ENCODE results near the gene PLEKHJ1.

PLEKHJ1 gene

DNA sequence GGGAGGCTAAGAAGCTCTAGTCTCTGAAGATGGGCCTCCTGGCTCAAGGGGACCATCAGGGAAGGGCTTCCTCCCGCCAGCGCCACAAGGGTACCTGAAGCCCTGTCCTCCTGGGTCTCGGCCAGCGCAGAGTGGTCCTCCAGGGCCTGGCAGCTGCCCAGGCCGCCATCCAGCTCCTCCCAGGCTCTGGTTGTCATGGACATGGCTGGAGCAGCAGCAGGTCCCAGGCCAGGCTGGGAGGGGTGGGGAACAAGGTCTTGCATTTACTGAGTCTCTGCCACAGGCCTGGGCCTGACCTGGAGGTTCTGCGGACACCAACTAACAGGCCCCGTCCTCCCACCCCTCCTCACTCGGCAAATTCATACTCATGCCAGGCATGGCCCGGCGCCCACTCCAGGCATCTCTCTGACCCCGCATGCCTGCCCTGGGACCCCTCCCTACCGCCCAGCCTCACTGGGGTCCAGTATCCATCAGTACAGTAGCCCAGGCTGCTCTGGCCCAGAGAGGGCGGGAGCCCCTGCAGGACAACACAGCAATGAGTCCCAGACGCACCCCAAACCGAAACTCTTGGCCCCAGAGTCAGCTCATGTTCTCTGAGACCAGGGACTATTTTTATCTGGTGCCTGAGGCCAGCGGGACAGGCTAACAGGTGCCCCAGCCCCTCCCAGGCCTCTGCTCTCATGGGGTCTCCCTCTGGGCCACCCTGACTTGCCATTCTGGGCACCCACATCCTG, 19.1 kb upstream of the PLEKHJ1 start:
- H3K9me3 Mint-ChIP-seq (ENCODE audit: low read depth) = no peaks in the 10 kb centered on the region
- peaks cover 21% of the 10 kb centered on the region for H3K4me1 Mint-ChIP-seq (ENCODE audit: low read depth)
- no peaks in the 10 kb centered on the region for H3K36me3 Mint-ChIP-seq
- no peak overlapping the region for H3K27ac Mint-ChIP-seq
- H3K27me3 Mint-ChIP-seq = no peaks in the 10 kb centered on the region
- no peak overlapping the region for H3K4me3 Mint-ChIP-seq

DNA sequence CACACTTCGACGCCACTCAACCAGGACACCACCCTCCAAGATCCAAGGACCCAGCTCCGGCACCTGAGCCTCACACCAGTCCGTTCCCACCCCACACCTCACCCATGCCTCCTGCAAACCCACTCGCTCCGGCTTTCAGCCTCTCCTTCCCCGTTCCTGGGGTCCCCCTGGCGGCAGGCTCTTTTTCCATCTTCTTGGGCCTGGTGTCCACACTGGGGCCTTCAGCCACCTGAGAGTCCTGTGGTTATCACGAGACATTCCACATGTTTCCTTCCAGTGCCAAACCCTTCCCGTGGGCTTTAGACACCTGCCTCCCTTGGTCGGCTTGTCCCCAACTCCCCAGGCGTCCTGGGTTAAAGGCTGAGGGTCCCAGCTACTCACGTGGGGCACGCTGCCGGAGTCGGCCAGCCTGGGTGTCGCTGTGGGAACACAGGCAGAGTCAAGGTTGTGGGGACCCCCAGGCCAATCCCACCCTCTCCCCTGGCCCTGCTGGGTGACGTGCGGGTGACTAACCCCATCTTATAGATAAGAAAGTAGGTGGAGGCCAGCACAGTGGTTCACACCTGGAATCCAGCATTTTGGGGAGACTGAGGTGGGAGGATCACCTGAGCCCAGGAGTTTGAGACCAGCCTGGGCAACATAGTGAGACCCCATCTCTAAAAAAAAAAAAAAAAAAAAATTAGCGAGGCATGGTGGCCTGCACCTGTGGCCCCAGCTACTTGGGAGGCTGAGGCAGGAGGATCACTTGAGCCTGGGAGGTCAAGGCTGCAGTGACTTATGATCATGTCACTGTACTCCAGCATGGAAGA, 18.1 kb upstream of the PLEKHJ1 start:
- H3K27me3 Mint-ChIP-seq = no peaks in the 10 kb centered on the region
- H3K36me3 Mint-ChIP-seq = no peaks in the 10 kb centered on the region
- peak overlapping the region; percentile 42 for H3K4me3 Mint-ChIP-seq
- peaks cover 19% of the 10 kb centered on the region for H3K4me1 Mint-ChIP-seq (ENCODE audit: low read depth)
- H3K27ac Mint-ChIP-seq = no peak overlapping the region
- no peaks in the 10 kb centered on the region for H3K9me3 Mint-ChIP-seq (ENCODE audit: low read depth)

- Mint-ChIP-seq H3K36me3 (no peaks in the 10 kb centered on the region), H3K27me3 (no peaks in the 10 kb centered on the region), H3K4me3 (peak overlapping the region; percentile 70), H3K27ac (no peak overlapping the region), H3K9me3 (ENCODE audit: low read depth) (no peaks in the 10 kb centered on the region), H3K4me1 (ENCODE audit: low read depth) (peaks cover 14% of the 10 kb centered on the region)
Measured at GRCh38 chr19:2253106-2254063, 17.3 kb upstream of the PLEKHJ1 start.

- H3K36me3 Mint-ChIP-seq = no peaks in the 10 kb centered on the region
- H3K4me3 Mint-ChIP-seq = peak overlapping the region; percentile 70
- peaks cover 7% of the 10 kb centered on the region for H3K4me1 Mint-ChIP-seq (ENCODE audit: low read depth)
- no peaks in the 10 kb centered on the region for H3K9me3 Mint-ChIP-seq (ENCODE audit: low read depth)
- no peaks in the 10 kb centered on the region for H3K27me3 Mint-ChIP-seq
- no peak overlapping the region for H3K27ac Mint-ChIP-seq
Measured at GRCh38 chr19:2252797-2253105, 16.6 kb upstream of the PLEKHJ1 start.

- Mint-ChIP-seq H3K4me1 (ENCODE audit: low read depth) (peaks cover 7% of the 10 kb centered on the region), H3K4me3 (peak overlapping the region; percentile 70), H3K9me3 (ENCODE audit: low read depth) (no peaks in the 10 kb centered on the region), H3K27ac (no peak overlapping the region), H3K36me3 (no peaks in the 10 kb centered on the region), H3K27me3 (no peaks in the 10 kb centered on the region)
Measured at GRCh38 chr19:2252055-2252796, 16.1 kb upstream of the PLEKHJ1 start.

GRCh38 chr19:2251106-2252054, 15.3 kb upstream of the PLEKHJ1 start:
- Mint-ChIP-seq H3K4me1 (ENCODE audit: low read depth) (peaks cover 4% of the 10 kb centered on the region), H3K27ac (no peak overlapping the region), H3K9me3 (ENCODE audit: low read depth) (no peaks in the 10 kb centered on the region), H3K36me3 (no peaks in the 10 kb centered on the region), H3K27me3 (no peaks in the 10 kb centered on the region), H3K4me3 (peak overlapping the region; percentile 30)

DNA sequence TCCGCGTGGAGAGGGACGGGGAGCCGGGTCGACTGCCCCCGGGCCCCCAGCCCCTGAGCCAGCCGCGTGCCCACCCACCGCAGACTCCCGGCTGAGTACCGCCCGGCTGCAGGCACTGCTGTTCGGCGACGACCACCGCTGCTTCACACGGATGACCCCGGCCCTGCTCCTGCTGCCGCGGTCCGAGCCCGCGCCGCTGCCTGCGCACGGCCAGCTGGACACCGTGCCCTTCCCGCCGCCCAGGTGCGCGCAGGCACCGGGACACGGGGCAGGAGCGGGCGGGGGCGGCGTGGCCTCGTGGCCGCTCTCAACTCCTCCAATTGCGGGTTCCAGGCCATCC, 14.6 kb upstream of the PLEKHJ1 start:
- Mint-ChIP-seq H3K27ac (no peak overlapping the region), H3K4me3 (no peak overlapping the region), H3K9me3 (ENCODE audit: low read depth) (no peaks in the 10 kb centered on the region), H3K36me3 (no peaks in the 10 kb centered on the region), H3K4me1 (ENCODE audit: low read depth) (peaks cover 4% of the 10 kb centered on the region), H3K27me3 (no peaks in the 10 kb centered on the region)

DNA sequence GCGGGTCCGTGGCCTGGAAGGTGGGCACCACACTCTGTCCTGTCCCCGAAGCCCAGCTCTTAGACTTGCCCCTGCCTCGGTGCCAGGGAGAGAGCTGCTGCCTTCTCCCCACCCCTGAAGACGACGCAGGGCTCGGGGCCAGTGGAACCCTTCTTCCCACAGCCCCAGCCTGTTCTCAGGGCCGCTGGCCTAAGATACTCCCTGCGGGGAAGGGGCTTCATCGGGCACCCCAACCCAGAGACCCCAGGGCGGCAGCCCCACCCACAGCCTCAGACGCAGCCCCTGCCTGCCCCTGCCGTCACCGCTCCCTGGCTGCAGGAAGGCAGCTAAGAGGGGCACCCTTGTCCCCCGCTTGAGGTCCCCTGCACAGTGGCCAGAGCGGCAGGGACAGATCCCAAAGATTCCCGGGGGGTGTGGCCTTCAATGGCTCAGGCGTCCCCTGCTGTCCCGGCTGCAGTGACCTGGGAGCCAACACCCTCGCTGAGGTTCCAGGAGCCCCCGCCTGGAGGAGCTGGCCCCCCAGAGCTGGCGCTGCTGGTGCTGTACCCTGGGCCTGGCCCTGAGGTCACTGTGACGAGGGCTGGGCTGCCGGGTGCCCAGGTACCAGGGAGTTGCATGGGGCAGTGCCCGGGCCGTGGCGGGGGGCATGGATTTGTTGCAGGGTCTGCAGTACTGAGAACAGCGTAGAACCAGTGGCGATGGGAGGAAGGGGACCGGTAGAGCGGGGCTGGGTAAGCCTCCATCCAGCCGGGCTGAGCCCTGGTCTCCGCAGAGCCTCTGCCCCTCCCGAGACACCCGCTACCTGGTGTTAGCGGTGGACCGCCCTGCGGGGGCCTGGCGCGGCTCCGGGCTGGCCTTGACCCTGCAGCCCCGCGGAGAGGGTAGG, 14.0 kb upstream of the PLEKHJ1 start:
- Mint-ChIP-seq H3K27me3 (no peaks in the 10 kb centered on the region), H3K9me3 (ENCODE audit: low read depth) (no peaks in the 10 kb centered on the region), H3K4me3 (no peak overlapping the region), H3K27ac (no peak overlapping the region), H3K36me3 (no peaks in the 10 kb centered on the region), H3K4me1 (ENCODE audit: low read depth) (peaks cover 4% of the 10 kb centered on the region)

GRCh38 chr19:2249010-2249866, 13.1 kb upstream of the PLEKHJ1 start, which contains the start of gene AMH:
TSS of gene AMH (plus strand) at chr19:2249323. CDS start at chr19:2249333, 10 bp downstream.
- H3K27ac Mint-ChIP-seq = no peak within 1 kb of the TSS
- no peak within 1 kb of the TSS for H3K4me3 Mint-ChIP-seq
- peaks cover 4% of the 10 kb centered on the region for H3K4me1 Mint-ChIP-seq (ENCODE audit: low read depth)

GRCh38 chr19:2248136-2249009, 12.2 kb upstream of the PLEKHJ1 start:
- Mint-ChIP-seq H3K4me1 (ENCODE audit: low read depth) (peaks cover 4% of the 10 kb centered on the region), H3K36me3 (no peaks in the 10 kb centered on the region), H3K4me3 (no peak overlapping the region), H3K27me3 (no peaks in the 10 kb centered on the region), H3K9me3 (ENCODE audit: low read depth) (no peaks in the 10 kb centered on the region), H3K27ac (no peak overlapping the region)

More at GRCh38 chr19:2249010-2249866, 13.1 kb upstream of the PLEKHJ1 start, which contains the start of gene AMH:
- Mint-ChIP-seq H3K36me3 (no peaks in the 10 kb centered on the region), H3K27me3 (no peaks in the 10 kb centered on the region), H3K9me3 (ENCODE audit: low read depth) (no peaks in the 10 kb centered on the region)

GRCh38 chr19:2247433-2248101, 11.4 kb upstream of the PLEKHJ1 start:
- H3K36me3 Mint-ChIP-seq = no peaks in the 10 kb centered on the region
- H3K4me1 Mint-ChIP-seq (ENCODE audit: low read depth) = peaks cover 6% of the 10 kb centered on the region
- H3K4me3 Mint-ChIP-seq = no peak overlapping the region
- H3K27ac Mint-ChIP-seq = no peak overlapping the region
- no peaks in the 10 kb centered on the region for H3K9me3 Mint-ChIP-seq (ENCODE audit: low read depth)
- no peaks in the 10 kb centered on the region for H3K27me3 Mint-ChIP-seq
